Breast epithelium (tissue), 3 donors: ENCODE measurements around the gene GSTO2.

Experiments used
- POLR2A ChIP-seq: fragments of 450-650 bp; IDR thresholded peaks from one replicate; pipeline ENCODE4 v1.6.1; 2016; ENCODE audit warnings: antibody characterized with exemption, mild to moderate bottlenecking, moderate library complexity
- POLR2AphosphoS5 ChIP-seq, 3 donors: sonication (generic); formaldehyde crosslinking; IDR thresholded peaks; one replicate each; pipeline ENCODE4 v1.6.1; 2017; ENCODE audit warnings: antibody characterized with exemption in 3 of 3
- TF ChIP-seq, protein P1 (sequence below), 3 donors: fragments of 450-650 bp; IDR thresholded peaks; one replicate each; pipeline ENCODE4 v1.5.1; 2016 to 2017; ENCODE audit warnings: antibody characterized with exemption in 3 of 3, mild to moderate bottlenecking in 3 of 3, moderate library complexity in 3 of 3

DNA sequence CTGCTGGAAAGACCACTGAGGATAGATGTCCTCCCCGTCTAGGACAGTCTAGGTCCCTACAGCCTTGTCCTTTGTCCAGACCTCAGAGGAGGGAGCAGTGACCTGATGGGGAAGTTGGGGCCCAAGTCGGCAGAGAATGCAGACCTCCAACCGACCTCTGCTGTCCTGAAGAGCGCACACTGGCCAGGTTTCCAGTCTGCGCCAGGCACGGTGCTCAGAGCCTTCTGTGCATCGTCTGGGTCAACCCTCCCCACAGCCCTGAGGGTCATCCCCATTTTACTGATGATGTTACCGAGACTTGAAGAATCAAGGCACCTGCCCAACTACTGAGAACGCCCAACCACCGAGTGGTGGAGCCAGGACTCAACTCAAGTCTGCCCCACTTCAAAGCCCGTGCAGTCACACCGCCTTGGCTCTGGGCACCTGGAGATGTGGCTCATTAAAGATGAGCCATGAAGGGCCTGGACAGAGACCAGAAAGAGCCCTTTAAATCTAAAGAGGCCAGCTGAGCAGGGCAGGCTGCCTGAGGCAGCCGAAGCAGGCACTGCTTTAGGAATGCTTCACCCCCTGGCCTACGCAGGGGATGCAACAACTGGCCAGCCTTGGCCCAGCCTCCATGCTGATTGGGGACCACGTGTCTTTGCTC lies 64.9 kb downstream of the GSTO2 start:
- TF ChIP-seq, protein P1, sequence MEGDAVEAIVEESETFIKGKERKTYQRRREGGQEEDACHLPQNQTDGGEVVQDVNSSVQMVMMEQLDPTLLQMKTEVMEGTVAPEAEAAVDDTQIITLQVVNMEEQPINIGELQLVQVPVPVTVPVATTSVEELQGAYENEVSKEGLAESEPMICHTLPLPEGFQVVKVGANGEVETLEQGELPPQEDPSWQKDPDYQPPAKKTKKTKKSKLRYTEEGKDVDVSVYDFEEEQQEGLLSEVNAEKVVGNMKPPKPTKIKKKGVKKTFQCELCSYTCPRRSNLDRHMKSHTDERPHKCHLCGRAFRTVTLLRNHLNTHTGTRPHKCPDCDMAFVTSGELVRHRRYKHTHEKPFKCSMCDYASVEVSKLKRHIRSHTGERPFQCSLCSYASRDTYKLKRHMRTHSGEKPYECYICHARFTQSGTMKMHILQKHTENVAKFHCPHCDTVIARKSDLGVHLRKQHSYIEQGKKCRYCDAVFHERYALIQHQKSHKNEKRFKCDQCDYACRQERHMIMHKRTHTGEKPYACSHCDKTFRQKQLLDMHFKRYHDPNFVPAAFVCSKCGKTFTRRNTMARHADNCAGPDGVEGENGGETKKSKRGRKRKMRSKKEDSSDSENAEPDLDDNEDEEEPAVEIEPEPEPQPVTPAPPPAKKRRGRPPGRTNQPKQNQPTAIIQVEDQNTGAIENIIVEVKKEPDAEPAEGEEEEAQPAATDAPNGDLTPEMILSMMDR (IDR thresholded peaks at IDR 0.05), result no peak
- no peak for TF ChIP-seq POLR2A
- TF ChIP-seq POLR2AphosphoS5 (IDR thresholded peaks at IDR 0.05), result no peak
